Measurements from ENCODE around the gene SDCBP2.

Gene SDCBP2

GRCh38 chr20:1298166-1298565 is 30.8 kb downstream of the SDCBP2 start:
- no peak for DNase-seq (ENCODE audit: low read depth in 2 of 2)
- no peak for TF ChIP-seq CTCF (IDR thresholded peaks at IDR 0.05; ENCODE audit: low read depth, low read length)
- H3K4me3 ChIP-seq (replicated peaks in 1 of 2; ENCODE audit: low read depth in 2 of 2, low read length in 2 of 2) = no peak overlapping the region

- TF ChIP-seq CTCF (IDR thresholded peaks at IDR 0.05; ENCODE audit: low read depth, low read length) = no peak
- DNase-seq (ENCODE audit: low read depth in 2 of 2) = no peak
- no peak overlapping the region for H3K4me3 ChIP-seq (replicated peaks in 1 of 2; ENCODE audit: low read depth in 2 of 2, low read length in 2 of 2)
These were observed 31.5 kb downstream of the SDCBP2 start for GRCh38 chr20:1297486-1297885.

GRCh38 chr20:1296922-1297321 is 32.0 kb downstream of the SDCBP2 start:
- no peak for TF ChIP-seq CTCF (IDR thresholded peaks at IDR 0.05; ENCODE audit: low read depth, low read length)
- no peak for DNase-seq (ENCODE audit: low read depth in 2 of 2)
- H3K4me3 ChIP-seq (replicated peaks in 1 of 2; ENCODE audit: low read depth in 2 of 2, low read length in 2 of 2) = no peak overlapping the region

GRCh38 chr20:1296117-1296610 is 32.8 kb downstream of the SDCBP2 start:
- H3K4me3 ChIP-seq (replicated peaks in 1 of 2; ENCODE audit: low read depth in 2 of 2, low read length in 2 of 2) = no peak overlapping the region
- DNase-seq (ENCODE audit: low read depth in 2 of 2) = no peak
- no peak for TF ChIP-seq CTCF (IDR thresholded peaks at IDR 0.05; ENCODE audit: low read depth, low read length)

- no peak for DNase-seq (ENCODE audit: low read depth in 2 of 2)
- TF ChIP-seq CTCF (IDR thresholded peaks at IDR 0.05; ENCODE audit: low read depth, low read length) = no peak
- H3K4me3 ChIP-seq (replicated peaks in 1 of 2; ENCODE audit: low read depth in 2 of 2, low read length in 2 of 2) = no peak overlapping the region
These were observed 33.5 kb downstream of the SDCBP2 start for GRCh38 chr20:1295276-1295930.

- no peak for TF ChIP-seq CTCF (IDR thresholded peaks at IDR 0.05; ENCODE audit: low read depth, low read length)
- H3K4me3 ChIP-seq (replicated peaks in 1 of 2; ENCODE audit: low read depth in 2 of 2, low read length in 2 of 2) = no peak overlapping the region
- DNase-seq (ENCODE audit: low read depth in 2 of 2) = no peak
These were observed 34.4 kb downstream of the SDCBP2 start for GRCh38 chr20:1294497-1294896.
